CD4-positive, alpha-beta T cell treated with Interleukin-17A for 1 hour (primary cell): ENCODE results near the gene TMSB4X.
"Not testable (repeated sequence)": the region's sequence is repeated elsewhere in the genome, so short reads cannot be mapped to it uniquely, and the experiment has no call there.

ENCODE experiments used
- DNase-seq: peaks from one replicate; pipeline ENCODE4 v3.0.0-alpha.2; 2020

TMSB4X gene

DNA sequence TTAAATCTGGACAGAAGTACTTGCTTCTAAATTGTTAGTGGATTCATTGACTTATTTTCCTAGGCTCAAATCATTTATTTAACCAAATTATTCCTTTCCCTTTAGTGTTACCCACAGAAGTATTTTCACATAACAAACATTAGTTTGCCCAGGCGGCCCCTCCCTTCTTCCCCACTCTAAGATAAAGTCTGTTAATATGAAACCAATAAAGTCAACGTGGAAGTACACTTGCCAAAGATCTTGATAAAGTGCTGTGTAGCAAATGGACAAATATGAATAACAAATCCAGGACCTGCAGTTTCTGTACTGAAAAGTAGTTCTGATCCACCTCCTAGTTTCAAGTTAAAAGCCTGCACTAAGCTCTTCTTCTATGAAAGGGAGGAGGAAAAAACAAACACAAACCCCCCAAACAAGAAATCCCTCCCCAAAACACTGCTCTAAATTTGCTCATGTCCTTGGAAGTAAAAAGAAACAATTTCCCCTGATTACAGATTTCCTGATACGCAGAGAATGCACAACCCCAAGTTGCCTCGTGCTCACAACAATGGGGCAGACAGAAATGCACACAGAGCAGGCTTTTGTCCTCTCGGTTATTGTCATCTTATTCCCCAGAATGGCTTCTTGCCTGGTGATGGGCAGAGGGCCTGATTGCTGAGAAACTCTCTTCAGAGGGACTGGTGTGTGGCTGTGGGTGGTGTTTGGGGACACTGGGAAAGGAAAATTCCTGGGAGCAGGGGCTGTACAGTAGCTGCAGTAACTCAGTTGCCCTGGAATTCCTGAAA is 23.2 kb downstream of the TMSB4X start:
- no peak for DNase-seq

DNA sequence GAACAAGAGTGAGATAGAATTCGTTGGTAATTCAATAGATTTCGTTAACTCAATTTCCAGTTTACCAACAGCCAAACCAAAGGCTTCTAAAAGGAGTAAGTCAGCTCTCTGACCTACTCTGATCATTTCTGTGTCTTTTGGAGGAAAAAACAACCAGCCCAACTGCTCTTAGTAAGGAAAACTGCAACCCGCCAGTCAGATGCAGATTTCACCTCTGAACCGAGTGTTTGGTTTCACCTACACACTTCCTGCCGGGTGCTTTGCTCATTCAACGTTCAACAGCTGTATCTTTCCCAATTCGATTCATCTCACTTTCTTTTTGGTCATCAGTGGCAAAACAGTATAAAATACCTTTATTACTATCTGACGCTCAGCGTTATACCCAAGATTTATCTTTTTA is 24.5 kb downstream of the TMSB4X start:
- peak; percentile 61 for DNase-seq

DNA sequence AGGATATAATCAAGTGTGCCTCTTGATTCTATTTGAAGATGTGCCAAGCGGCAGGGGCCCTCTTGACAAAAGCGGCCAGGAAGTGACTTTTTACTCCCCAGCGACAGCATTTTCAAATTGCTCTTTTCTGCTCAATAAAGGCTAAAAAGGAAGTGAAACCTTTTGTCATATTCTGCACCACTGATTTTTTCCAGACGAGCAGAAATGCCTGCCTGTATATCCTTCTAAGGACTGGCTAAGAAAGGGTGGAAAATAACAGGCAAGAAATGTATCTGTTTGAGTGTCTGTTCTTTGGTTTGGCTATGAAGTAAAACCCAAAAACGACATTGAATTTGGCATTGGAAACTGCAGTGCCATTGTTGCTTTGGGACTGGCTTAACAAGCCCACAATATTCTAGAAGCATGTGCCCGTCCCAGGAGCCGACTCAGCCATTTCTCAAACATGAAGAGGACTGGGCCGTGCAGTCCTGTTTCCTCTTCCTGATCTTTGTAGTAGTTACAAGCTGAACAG is 25.4 kb downstream of the TMSB4X start:
- DNase-seq = peak; percentile 58

GRCh38 chrX:13001097-13001496 is 26.2 kb downstream of the TMSB4X start:
- DNase-seq = no peak

DNA sequence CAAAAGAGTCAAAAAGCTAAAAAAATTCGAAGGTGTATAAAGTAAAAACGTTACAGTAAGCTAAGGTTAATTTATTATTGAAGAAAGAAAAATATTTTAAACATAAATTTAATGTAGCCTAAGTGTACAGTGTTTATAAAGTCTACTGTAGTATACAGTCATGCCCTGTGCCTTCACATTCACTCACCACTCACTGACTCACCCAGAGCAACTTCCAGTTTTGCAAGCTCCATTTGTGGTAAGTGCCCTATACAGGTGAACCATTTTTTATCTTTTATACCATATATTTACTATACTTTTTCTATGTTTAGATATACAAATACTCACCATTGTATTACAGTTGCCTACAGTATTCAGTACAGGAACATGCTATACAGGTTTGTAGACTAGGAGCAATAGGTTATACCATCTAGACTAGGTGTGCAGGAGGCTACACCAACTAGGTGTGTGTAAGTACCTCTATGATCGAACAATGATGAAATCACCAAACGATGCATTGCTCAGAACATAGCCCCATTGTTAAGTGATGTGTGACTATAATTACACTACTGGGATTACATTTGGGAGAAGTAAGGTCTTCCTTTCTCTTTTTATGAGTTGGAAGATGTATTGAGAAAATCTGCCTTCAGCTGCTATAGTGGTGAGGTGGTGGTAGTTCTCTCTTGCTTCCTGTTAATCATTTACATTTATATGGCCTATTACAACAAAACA is 27.2 kb downstream of the TMSB4X start:
- DNase-seq = peak; percentile 42

DNA sequence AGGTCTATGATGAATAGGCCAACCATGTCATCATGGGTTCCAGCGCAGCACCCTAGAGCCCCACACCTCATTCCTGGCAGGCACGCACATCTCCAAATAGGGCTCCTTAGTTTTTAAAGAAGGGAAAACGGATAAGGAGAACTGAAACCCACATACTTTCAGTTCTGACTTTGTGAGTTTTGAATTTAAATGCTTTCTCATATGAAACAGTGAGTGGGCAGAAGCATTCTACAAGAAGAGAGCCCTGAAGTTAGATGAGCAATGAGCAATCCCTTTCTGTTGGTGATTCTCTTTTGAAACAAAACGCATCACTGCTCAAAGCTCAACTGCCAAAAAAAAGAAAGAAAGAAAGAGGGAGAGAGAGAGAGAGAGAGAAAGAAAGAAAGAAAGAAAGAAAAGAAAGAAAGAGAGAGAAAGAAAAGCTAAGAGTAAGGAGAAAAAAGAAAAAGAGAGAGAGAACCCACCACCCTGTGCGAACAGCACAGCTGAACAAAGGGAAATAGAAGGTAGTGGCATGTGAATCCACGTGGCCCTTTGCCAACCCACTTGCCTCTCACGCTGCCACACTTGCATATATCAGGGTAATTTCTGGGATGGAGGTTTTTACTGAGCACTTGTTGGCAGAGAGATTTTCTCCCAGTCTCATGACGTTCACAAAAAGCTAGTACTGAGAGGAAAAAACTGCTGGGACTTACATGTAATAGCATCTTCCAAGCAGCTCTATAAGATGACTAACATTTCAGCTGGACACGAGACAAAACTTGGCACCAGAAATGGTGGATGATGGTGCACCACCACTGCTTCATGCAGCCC is 31.0 kb downstream of the TMSB4X start:
- no peak for DNase-seq

DNA sequence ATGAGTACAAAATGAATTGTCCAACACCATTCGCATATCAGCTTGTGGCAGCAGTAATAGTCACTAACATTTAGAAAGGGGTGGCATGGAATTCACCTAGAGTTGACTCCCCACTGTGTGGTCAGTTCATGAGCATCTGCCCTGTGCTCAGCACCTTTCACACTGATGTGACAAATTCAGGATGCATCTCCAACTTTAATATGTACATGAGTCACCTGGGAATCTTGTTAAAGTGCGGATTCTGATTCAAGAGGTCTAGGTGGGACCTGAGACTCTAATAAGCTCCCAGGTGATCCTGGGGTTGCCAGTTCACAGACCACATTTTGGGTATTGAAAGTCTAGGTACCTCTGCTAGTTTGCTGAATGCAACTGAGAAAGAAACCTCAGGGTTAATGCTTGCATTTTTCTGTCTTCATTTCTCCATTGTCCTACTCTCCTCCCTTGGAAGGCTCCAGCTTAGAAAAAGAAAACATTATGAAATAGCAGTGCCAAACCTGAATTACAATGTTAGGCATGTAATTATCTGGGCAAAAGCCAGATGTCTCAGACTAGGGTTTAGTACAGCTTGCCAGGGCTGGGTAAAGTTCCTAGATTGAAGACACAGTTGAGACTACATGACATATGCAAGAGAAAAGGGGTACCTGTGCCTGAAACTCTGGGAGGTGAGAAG is 32.7 kb downstream of the TMSB4X start:
- no peak for DNase-seq

- DNase-seq = no peak
Measured at GRCh38 chrX:13008189-13008533, 33.3 kb downstream of the TMSB4X start.

DNA sequence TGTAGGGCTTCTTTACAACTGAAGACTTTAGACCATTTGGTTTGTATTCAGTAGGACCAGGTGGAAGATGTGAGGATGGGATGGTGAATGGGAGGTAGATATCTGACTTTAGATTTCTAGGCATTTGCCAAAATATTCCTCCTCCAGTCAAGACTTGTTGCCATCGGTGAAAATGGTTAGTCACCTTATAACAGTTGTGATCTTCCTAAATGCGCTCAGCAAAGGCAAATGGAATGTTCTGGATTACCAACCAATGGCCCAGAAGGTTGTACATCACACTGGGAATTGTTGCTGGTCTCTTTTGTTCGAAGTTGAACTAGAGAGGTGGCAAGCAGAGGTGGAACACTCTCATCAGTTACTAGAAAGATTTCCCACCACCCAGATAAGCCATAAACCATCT is 33.9 kb downstream of the TMSB4X start:
- no peak for DNase-seq

DNA sequence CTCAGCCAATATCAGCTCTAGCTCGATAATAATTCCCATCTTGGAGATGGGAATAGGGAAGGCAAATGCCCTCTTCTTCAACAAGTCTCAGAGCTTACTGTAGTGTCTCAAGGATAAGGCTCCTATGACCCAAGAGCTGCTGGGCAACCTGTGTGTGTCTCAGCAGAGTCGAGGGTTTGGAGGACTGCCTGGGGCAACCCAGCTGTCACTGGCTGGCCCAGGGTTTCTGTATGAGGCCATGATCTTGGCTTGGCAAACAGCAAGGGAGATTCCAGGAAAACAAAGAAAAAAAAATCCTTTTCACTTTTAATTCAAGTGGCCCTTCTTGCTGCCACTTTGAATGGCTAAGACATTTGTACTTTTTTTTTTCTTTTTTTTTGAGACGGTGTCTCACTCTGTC is 34.4 kb downstream of the TMSB4X start:
- no peak for DNase-seq

DNA sequence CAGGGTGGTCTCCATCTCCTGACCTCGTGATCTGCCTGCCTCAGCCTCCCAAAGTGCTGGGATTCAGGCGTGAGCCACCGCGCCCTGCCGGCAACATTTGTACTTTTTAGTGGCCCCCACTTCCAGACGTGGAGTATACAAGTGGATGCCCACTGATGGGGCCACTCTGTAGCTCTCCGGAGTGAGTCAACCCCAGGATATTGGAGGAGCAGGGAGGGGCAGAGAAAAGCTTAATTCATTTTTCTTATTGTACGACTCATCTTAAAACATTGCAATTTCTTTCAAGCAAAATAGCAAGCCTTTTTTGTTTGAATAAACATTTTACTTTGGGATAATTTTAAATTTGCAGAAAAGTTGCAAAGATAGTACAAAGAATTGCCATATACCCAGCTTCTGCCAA is 34.9 kb downstream of the TMSB4X start:
- DNase-seq = no peak

- DNase-seq = no peak
Measured at GRCh38 chrX:13010546-13010945, 35.6 kb downstream of the TMSB4X start.

DNA sequence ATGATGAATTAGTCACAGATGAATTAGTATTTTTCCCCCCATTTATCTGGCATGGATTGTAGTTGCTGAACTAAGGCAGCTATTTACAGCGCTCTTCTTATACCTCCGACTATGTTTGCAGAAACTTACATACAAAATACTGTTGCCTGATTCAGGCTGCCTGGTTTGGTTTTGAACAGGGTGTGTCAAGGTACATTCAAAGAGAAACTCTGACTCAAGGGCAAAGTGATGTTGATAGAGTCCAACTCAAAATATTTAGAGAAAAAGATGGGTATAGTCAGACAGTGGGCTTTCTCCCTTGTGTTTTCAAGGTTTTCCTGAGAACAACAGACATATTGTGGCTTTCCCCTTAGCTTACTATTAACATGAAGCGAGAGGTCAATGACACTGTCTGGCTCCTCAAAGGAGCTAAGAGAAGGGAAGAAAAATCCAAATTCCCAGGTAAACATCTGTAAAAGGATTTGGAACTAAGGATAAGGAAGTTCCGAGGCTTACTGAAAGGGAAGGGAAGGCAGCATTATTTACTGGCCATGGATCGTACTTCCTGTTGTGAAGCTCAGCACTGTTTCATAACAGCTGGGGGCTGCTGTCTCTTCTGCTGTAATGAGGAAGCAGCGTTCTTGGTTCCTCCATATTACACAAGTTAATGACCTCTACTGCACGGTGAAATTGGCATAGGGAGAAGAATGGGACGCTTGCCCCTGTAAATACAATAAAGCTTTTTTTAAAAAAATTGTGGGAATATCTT is 38.6 kb downstream of the TMSB4X start:
- DNase-seq = peak; percentile 43

DNA sequence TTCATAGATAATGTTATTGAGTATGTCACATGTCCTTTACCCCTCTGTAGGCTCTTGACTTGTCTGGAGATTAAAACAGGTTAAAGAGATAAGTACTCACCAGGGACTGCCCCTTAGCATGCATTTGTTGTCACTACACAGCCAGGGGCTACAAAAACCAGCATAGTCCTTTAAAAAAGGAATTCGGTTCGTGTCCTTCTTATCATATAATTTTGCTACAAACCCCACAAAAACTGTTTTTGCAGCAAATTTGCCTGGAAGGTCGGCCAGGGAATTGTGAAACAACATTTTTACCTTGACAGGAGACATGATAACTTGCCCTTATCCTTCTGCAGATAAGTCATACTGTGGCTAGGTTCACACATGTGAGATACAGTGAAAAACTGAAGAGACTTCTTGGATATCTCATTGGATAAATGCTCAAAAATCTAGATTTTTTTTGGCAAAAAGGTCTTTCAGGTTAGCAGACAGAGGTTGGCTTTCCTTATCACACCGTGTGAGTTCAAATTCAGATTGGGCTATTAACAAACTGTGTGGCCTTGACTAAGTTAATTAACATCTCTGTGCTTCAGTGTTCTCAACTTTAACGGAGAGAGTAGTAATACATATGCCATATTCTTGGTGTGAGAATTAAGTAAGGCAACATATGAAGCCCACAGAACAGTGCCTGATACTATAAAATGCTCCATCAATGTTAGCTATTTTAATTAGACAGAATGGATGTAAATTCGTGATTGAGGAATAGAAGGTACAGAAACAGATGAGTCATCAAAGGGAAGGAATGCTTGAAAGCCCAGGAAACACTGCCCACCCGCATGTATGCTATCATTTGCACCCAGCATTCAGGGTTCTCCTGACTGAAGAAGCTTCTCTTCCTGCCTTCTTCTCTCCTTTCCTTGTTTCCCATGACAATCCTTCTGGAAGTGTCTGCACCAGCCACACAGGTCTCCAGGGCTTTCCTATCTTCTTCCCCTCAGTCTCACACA is 39.5 kb downstream of the TMSB4X start:
- DNase-seq = no peak

- DNase-seq = no peak
Measured at GRCh38 chrX:13015536-13016236, 40.8 kb downstream of the TMSB4X start.

DNA sequence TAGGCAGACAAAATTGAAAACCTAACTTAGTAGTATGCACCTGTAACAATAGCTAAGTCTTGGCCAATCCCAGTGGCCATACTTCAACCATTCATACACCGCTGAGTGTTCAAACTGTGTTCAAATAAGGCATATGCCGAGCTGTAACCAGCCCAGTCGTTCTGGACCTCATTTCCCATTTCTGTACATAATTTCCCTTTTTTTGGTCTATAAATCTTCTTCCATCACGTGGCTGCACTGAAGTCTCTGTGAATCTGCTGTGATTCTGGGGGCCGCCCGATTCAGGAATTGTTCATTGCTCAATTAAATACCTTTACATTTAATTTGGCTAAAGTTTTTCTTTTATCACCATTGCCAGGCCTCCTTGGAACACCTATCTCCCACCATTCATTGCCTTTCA is 41.8 kb downstream of the TMSB4X start:
- not testable (repeated sequence) for DNase-seq

DNA sequence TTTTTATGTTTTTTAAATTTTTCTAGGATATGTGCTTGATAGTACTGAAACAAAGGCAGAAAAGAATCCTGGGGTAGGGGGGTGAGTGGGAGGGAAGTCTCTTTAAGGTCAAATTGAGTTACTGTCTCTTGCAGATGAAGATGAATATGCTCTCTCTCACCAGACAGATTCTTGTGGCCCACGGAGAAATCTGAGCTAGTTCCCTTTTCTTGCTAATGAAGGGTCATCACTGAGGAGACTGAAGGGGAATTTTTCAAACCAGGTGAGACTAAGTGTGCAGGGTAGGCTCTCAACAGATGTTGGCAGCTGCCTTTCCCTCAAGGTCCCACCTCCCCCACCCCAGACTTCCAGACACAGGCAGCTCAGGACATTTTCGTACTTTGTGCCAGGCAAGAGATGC is 48.0 kb downstream of the TMSB4X start:
- DNase-seq = no peak

- no peak for DNase-seq
Measured at GRCh38 chrX:13023567-13023966, 48.7 kb downstream of the TMSB4X start.

DNA sequence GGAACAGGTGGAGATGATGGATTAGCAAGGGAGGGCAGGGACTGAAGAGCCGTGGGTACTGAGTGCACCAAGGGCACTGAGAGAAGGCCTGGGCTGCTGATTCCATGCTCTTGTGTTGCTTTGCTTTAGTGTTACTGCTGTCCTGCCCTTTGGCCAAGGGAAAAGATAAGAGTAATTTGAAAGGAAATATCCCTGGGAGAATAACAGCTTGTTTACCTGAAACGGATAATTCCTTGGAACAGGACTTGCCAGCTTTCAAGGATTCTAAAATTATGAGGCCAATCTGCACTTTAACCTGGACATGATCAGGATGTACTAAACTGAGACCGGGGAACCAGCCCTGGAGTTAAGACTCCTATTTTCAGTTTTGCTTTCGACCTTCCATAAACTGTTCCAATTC is 49.1 kb downstream of the TMSB4X start:
- no peak for DNase-seq

DNA sequence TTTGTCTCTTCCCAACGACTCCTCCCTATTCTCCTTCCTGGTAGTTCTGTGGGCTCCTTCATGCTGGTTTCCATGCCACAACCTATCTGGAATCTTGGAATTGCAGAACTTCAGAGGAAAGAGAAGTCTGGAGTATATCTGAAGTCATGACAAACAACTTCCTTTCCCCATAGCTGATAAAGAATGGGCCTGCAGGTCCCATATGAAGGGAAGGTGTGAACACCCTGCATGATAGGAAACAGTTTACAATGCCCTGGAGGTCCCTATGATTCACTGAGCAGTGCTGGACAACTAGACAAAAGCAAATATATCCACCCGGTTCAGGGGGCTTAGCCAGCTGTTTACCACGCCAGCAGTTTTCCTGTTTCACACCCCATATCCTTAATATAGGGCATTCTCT is 50.1 kb downstream of the TMSB4X start:
- no peak for DNase-seq
